GM12878 (cell line): ENCODE results near the gene THRA. TPM values are rescaled to one million over a fixed set of nuclear protein-coding genes. Genes with fewer than 3 reads are reported as not detected.

ENCODE experiments used
- ATAC-seq: fragments of 200-7000 bp; cut with Tn5 transposase; 3 replicates; pipeline ENCODE4 v1.9.1; 2020; ENCODE audit warnings: mild to moderate bottlenecking, moderate library complexity
- BruUV-seq: library from RNA; stranded (reverse); fragments of 400-500 nt; replicated peaks from 2 replicates; lab custom pipeline; 2021; lab: Mats Ljungman, UMichigan
- CTCF ChIA-PET: fragments of 300-600 bp; sonication (Branson Sonifier 250); formaldehyde crosslinking; extraction: SDS; loops from one replicate; lab custom pipeline; 2021; ENCODE audit warnings: inconsistent platforms; lab: Yijun Ruan, JAX
- POLR2A ChIA-PET: fragments of 350-600 bp; formaldehyde crosslinking; extraction: SDS; loops from one replicate; lab custom pipeline; 2021; ENCODE audit warnings: inconsistent platforms; lab: Charles Lee
- RAD21 ChIA-PET: fragments of 300-600 bp; sonication (Branson Sonifier 250); formaldehyde crosslinking; loops from one replicate; lab custom pipeline; 2023; ENCODE audit warnings: antibody characterized with exemption; ENCODE audit not compliant: unreplicated experiment; lab: Charles Lee
- SMC1A ChIA-PET: fragments of 300-600 bp; sonication (Branson Sonifier 250); formaldehyde crosslinking; loops from one replicate; lab custom pipeline; 2023; ENCODE audit not compliant: unreplicated experiment, uncharacterized antibody; lab: Charles Lee
- DNase-seq: peaks from one replicate; pipeline ENCODE4 v3.0.0-alpha.2; 2011; ENCODE audit warnings: low read depth, low spot score
- FAIRE-seq: peaks from 3 replicates; lab custom pipeline; 2011; peaks lifted over from hg19 to GRCh38; lab: Jason Lieb, UNC
- H2AFZ ChIP-seq: 2 replicates; pipeline ENCODE4 v1.6.0; 2011; ENCODE audit warnings: low read depth, low read length, control low read depth; ENCODE audit not compliant: control insufficient read depth
- H3K27ac ChIP-seq: 2 replicates; pipeline ENCODE4 v1.5.1; 2011; ENCODE audit warnings: control low read depth; ENCODE audit not compliant: control insufficient read depth, insufficient read depth
- H3K27me3 ChIP-seq, 2 experiments: replicated peaks in 1 of 2; 2 replicates each; pipeline versions ENCODE4 v1.6.0 to v1.6.1; 2011; ENCODE audit warnings: low read length in 1 of 2; ENCODE audit not compliant: control insufficient read depth in 2 of 2, insufficient read depth in 2 of 2
- H3K36me3 ChIP-seq, 2 experiments: 2 replicates each; pipeline ENCODE4 v1.5.1; 2011; ENCODE audit warnings: low read length in 1 of 2; ENCODE audit not compliant: control insufficient read depth in 2 of 2, insufficient read depth in 2 of 2
- H3K4me1 ChIP-seq: 2 replicates; pipeline ENCODE4 v1.6.1; 2011; ENCODE audit warnings: mild to moderate bottlenecking, low read length, moderate library complexity, mixed read lengths; ENCODE audit not compliant: control insufficient read depth, insufficient read depth
- H3K4me2 ChIP-seq: 2 replicates; pipeline ENCODE4 v1.6.0; 2011; ENCODE audit warnings: control low read depth; ENCODE audit not compliant: control insufficient read depth, insufficient read depth
- H3K4me3 ChIP-seq: fragments of 200-600 bp; sonication (generic); 2 replicates; pipeline ENCODE4 v1.5.1; 2016
- H3K79me2 ChIP-seq: 2 replicates; pipeline ENCODE4 v1.6.0; 2011; ENCODE audit warnings: low read length; ENCODE audit not compliant: control insufficient read depth, insufficient read depth
- H3K9ac ChIP-seq: 2 replicates; pipeline ENCODE4 v1.8.0; 2011; ENCODE audit warnings: low read length, control low read depth, mixed read lengths; ENCODE audit not compliant: control insufficient read depth, insufficient read depth
- H3K9me3 ChIP-seq: replicated peaks from 3 replicates; pipeline ENCODE4 v1.5.1; 2011; ENCODE audit warnings: mild to moderate bottlenecking, low read length; ENCODE audit not compliant: control insufficient read depth, insufficient read depth
- H4K20me1 ChIP-seq: 2 replicates; pipeline ENCODE4 v1.6.0; 2011; ENCODE audit not compliant: control insufficient read depth, insufficient read depth
- ATF3 ChIP-seq: IDR thresholded peaks from 2 replicates; pipeline ENCODE4 v1.6.1; 2011; ENCODE audit warnings: low read depth, mild to moderate bottlenecking, low read length, moderate library complexity, borderline replicate concordance; ENCODE audit errors: extremely low read depth
- ELK1 ChIP-seq: IDR thresholded peaks from 2 replicates; pipeline ENCODE4 v1.6.1; 2012; ENCODE audit warnings: low read depth, low read length, improper control_type of control experiment
- IKZF2 ChIP-seq, 2 experiments: fragments of 450-650 bp; IDR thresholded peaks; 2 replicates each; pipeline ENCODE4 v1.6.1; 2017; ENCODE audit warnings: mild to moderate bottlenecking in 2 of 2, moderate library complexity in 2 of 2
- IRF4 ChIP-seq: IDR thresholded peaks from 2 replicates; pipeline ENCODE4 v1.6.1; 2011; ENCODE audit warnings: low read depth, low read length
- KAT2A ChIP-seq: conservative IDR thresholded peaks from 2 replicates; pipeline ENCODE4 v1.6.1; 2011; ENCODE audit warnings: low read depth, low read length; ENCODE audit not compliant: control insufficient read depth
- KLF5 ChIP-seq: fragments of 450-650 bp; IDR thresholded peaks from 2 replicates; pipeline ENCODE4 v1.6.1; 2014; ENCODE audit warnings: mild to moderate bottlenecking; ENCODE audit not compliant: partially characterized antibody
- NR2C1 ChIP-seq: fragments of 450-650 bp; IDR thresholded peaks from 2 replicates; pipeline ENCODE4 v1.6.1; 2017; ENCODE audit warnings: antibody characterized with exemption, mild to moderate bottlenecking, moderate library complexity
- POLR2A ChIP-seq: IDR thresholded peaks from 2 replicates; pipeline ENCODE4 v1.6.1; 2011; ENCODE audit warnings: low read depth, mild to moderate bottlenecking, low read length
- RFX5 ChIP-seq: IDR thresholded peaks from 2 replicates; pipeline ENCODE4 v1.6.1; 2011; ENCODE audit warnings: low read depth, low read length, improper control_type of control experiment
- RUNX3 ChIP-seq: IDR thresholded peaks from 2 replicates; pipeline ENCODE4 v1.6.1; 2012; ENCODE audit warnings: low read length, inconsistent platforms
- TCF12 ChIP-seq: IDR thresholded peaks from 2 replicates; pipeline ENCODE4 v1.6.1; 2011; ENCODE audit warnings: low read depth, mild to moderate bottlenecking, low read length
- TCF3 ChIP-seq: IDR thresholded peaks from 2 replicates; pipeline ENCODE4 v1.6.1; 2012; ENCODE audit warnings: low read depth, mild to moderate bottlenecking, low read length, borderline replicate concordance; ENCODE audit not compliant: insufficient read depth
- ZBTB11 ChIP-seq: fragments of 450-650 bp; formaldehyde crosslinking; IDR thresholded peaks from 2 replicates; pipeline ENCODE4 v1.5.0; 2022; ENCODE audit warnings: mild to moderate bottlenecking, missing genetic modification characterization
- WGBS: methylation state at CpG from one replicate; pipeline ENCODE4 v1.1.6; 2016; ENCODE audit warnings: low lambda C conversion rate; ENCODE audit not compliant: insufficient replicate concordance, insufficient coverage; ENCODE audit errors: missing lambda C conversion rate; 5-methylcytosine and 5-hydroxymethylcytosine counted together
- in situ Hi-C: fragments of 300-500 bp; cut with MboI; formaldehyde crosslinking; loops from 9 replicates; pipeline ENCODE4 v1.14.3; 2018; ENCODE audit warnings: mixed read lengths
- intact Hi-C: fragments of 100-400 bp; cut with micrococcal nuclease; formaldehyde crosslinking; loops from one replicate; pipeline ENCODE4 v1.14.2; 2022; ENCODE audit not compliant: unreplicated experiment
- polyA plus RNA-seq, 11 experiments: library from polyadenylated mRNA; depleted of rRNA in 4 of 11; unstranded in 6 of 11; stranded (reverse) in 5 of 11; fragments of >200 nt; fragmentation: Nextera tagmentation in 4 of 11; fragmentation: Illumina TruSeq in 1 of 11; extraction: Ambion mirVana in 4 of 11; extraction: Trizol in 1 of 11; gene quantifications; 1 replicate in 1 of 11; 2 replicates in 10 of 11; pipeline versions ENCODE4 v1.2.1 to v1.2.3, GENCODE V29; 2011 to 2016; ENCODE audit warnings: inconsistent platforms in 2 of 11, missing spikeins in 2 of 11, low read depth in 1 of 11
- total RNA-seq, 4 experiments: library from RNA; depleted of rRNA in 3 of 4; stranded (reverse); fragments of >200 nt in 3 of 4; fragmentation: Illumina TruSeq in 1 of 4; extraction: Trizol in 1 of 4; gene quantifications; 2 replicates each; pipeline versions ENCODE4 v1.2.1 to v1.2.3, GENCODE V29; 2013 to 2021

Gene THRA
- total and polyA plus RNA-seq, 10 of the 15 experiments (the other 5 are each of a cell fraction or from before 2014, with no cell fraction given), result 0.03 to 2.0 (median 0.64) TPM

GRCh38 chr17:40028595-40028994, 34.2 kb upstream of the THRA start:
- FAIRE-seq, result no peak
- 92% methylated on average over 13 of the region's 13 CpGs for WGBS
- TF ChIP-seq KLF5 (no peak), TCF12 (no peak), RFX5 (no peak), RUNX3 (no peak), ZBTB11 (no peak), IKZF2 (IDR thresholded peaks at IDR 0.05) (no peak), NR2C1 (no peak), POLR2A (no peak), IRF4 (no peak), ATF3 (no peak), ELK1 (no peak), KAT2A (no peak), TCF3 (no peak)
- TF ChIP-seq, all 136 proteins: peak for 0
- H3K79me2 ChIP-seq, result no peaks in the 10 kb centered on the region
- H3K4me2 ChIP-seq, result no peak overlapping the region
- no peak overlapping the region for H3K9ac ChIP-seq
- CTCF ChIA-PET, result interaction anchor here (1.1 to 3.0 kb wide), 10 partner anchors 10 to 406 kb away, joined by 3 to 22 read pairs (median 7); partner anchors contain the start of gene WIPF2
- POLR2A ChIA-PET, result interaction anchor here (0.7 kb wide), 1 partner anchor 140 kb away, joined by 3 read pairs; no protein-coding TSS in a partner anchor
- in situ Hi-C loops, result no loop called here
- H3K9me3 ChIP-seq, result no peaks in the 10 kb centered on the region
- no peak overlapping the region for H3K27ac ChIP-seq
- no peak overlapping the region for H3K4me3 ChIP-seq
- H4K20me1 ChIP-seq, result no peaks in the 10 kb centered on the region
- no peaks in the 10 kb centered on the region for H3K4me1 ChIP-seq
- no peaks in the 10 kb centered on the region for H3K27me3 ChIP-seq
- peaks cover 19 to 25% of the 10 kb centered on the region in 2 experiments; a peak in 3 of 4 replicates for H3K36me3 ChIP-seq
- intact Hi-C loops, result loop anchor here (5.0 kb wide), 1 partner anchor 406 kb away; no protein-coding TSS in a partner anchor
- RAD21 ChIA-PET, result interaction anchor here (1.2 to 2.1 kb wide), 4 partner anchors 15 to 352 kb away, joined by 3 to 9 read pairs (median 5); no protein-coding TSS in a partner anchor
- DNase-seq (no peak), ATAC-seq (no peak)
- no TSS peak for BruUV-seq
- SMC1A ChIA-PET, result interaction anchor here (1.5 kb wide), 1 partner anchor 84 kb away, joined by 12 read pairs; no protein-coding TSS in a partner anchor
- H2AFZ ChIP-seq, result no peak overlapping the region
